ENCODE measurements around the gene RHBDF2.

DNA sequence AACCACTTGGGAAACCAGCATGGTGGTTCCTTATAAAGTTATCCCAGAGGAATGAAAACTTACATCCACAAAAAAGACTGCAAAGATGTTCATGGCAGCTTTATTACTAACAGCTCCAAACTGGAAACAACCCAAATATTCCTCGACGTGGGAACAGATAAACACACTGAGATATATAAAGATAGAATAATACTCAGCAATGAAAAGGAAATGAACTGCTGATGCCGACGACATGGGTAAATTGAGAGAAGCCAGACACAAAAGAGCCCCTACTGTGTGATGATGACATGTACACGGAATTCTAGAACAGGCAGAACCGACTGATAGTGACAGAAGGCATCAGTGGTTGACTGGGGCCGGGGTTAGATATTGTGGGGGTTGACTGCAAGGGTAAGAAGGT, 48.3 kb upstream of the RHBDF2 start:
- TF ChIP-seq, protein P1, sequence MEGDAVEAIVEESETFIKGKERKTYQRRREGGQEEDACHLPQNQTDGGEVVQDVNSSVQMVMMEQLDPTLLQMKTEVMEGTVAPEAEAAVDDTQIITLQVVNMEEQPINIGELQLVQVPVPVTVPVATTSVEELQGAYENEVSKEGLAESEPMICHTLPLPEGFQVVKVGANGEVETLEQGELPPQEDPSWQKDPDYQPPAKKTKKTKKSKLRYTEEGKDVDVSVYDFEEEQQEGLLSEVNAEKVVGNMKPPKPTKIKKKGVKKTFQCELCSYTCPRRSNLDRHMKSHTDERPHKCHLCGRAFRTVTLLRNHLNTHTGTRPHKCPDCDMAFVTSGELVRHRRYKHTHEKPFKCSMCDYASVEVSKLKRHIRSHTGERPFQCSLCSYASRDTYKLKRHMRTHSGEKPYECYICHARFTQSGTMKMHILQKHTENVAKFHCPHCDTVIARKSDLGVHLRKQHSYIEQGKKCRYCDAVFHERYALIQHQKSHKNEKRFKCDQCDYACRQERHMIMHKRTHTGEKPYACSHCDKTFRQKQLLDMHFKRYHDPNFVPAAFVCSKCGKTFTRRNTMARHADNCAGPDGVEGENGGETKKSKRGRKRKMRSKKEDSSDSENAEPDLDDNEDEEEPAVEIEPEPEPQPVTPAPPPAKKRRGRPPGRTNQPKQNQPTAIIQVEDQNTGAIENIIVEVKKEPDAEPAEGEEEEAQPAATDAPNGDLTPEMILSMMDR (conservative IDR thresholded peaks at IDR 0.05; ENCODE audit: low read length): no peak
- no peak for TF ChIP-seq EZH2phosphoT487 (IDR thresholded peaks at IDR 0.05; ENCODE audit: borderline replicate concordance, low read depth, low read length)
